ENCODE data around the gene CCR4. TPM values are rescaled to one million over a fixed set of nuclear protein-coding genes. Genes with fewer than 3 reads are reported as not detected.

CCR4 gene
- total and polyA plus RNA-seq, 2 of the 13 experiments (the other 11 are each of a cell fraction or from before 2014, with no cell fraction given), result 0.04 to 0.05 TPM

DNA sequence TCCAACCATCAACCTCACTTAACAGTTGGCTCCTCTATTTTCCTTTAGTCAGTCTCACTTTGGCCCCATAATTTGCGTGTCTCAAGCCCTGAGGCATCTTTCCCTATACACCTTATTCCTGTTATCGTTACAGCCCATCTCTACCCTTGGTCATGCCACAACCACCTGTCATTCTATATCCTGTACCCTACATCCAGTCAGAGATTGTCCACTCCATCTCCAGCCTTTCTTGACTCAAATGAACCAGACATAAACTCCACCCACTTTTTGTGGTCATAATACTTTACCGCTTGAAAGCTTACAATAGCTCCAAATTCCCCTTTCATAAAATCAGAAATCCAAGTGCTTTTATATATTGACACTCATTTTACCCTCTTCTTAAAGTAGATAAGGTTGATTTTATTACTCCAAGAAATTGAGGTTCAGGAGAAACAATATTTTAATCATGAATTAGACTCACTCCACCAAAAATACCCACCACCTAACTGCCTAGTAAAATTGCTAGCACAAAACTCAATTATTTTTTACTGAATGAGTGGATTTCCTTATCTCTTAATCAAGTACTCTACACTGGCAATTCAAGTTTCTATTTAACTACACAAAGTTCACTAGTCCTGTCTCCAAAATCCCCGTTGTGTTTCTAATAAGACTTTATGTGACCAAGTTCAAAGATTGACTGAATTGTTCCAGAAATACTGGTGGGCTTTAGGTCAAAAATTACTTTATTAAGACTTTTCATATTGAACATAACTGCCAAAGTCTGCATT lies 9.1 kb downstream of the CCR4 start:
- Histone ChIP-seq H3K79me2 (ENCODE audit: insufficient read depth, low read length) (no peaks in the 10 kb centered on the region), H3K27me3 (ENCODE audit: control insufficient read depth in 1 of 2, insufficient read depth in 2 of 2, low read length in 2 of 2) (no peaks in the 10 kb centered on the region), H3K4me2 (ENCODE audit: low read depth, low read length) (no peak overlapping the region), H3K9me3 (ENCODE audit: low read length) (peaks cover 7% of the 10 kb centered on the region), H3K4me3 (replicated peaks in 1 of 3; ENCODE audit: insufficient read depth in 1 of 3, low read depth in 2 of 3, low read length in 3 of 3) (no peak overlapping the region), H3K27ac (ENCODE audit: extremely low read length, insufficient read depth, low read length) (no peak overlapping the region), H3K9ac (ENCODE audit: insufficient read depth, low read depth, low read length) (no peak overlapping the region), H3K36me3 (replicated peaks in 1 of 2; ENCODE audit: control insufficient read depth in 1 of 2, insufficient read depth in 2 of 2, low read length in 2 of 2) (no peaks in the 10 kb centered on the region), H4K20me1 (ENCODE audit: insufficient read depth, low read length) (no peaks in the 10 kb centered on the region), H3K4me1 (ENCODE audit: insufficient read depth, low read length) (peaks cover 26% of the 10 kb centered on the region), H2AFZ (ENCODE audit: low read length) (no peak overlapping the region)
- FAIRE-seq (no peak), ATAC-seq (no peak), DNase-seq (ENCODE audit: low spot score) (no peak)
- in situ Hi-C loops (cut with HindIII; ENCODE audit: extremely low pct_ligation_motif_present, low pct_unique_long_range_greater_than_20kb) (loop anchor here (25.0 kb wide), 1 partner anchor 402 kb away; no protein-coding TSS in a partner anchor), intact Hi-C loops (cut with micrococcal nuclease; ENCODE audit: unreplicated experiment) (no loop called here)
- BruUV-seq (replicated peaks), result no TSS peak
- WGBS (ENCODE audit: low lambda C conversion rate), result 41% methylated on average over 4 of the region's 4 CpGs
- ChIA-PET CTCF (ENCODE audit: low intra/inter-chr PET ratio, low total read pairs) (no interaction called here), POLR2A (no interaction called here)
- TF ChIP-seq ZNF720 (CRISPR knock-in tag; IDR thresholded peaks at IDR 0.05) (no peak), ZNF652 (CRISPR knock-in tag; IDR thresholded peaks at IDR 0.05; ENCODE audit: borderline replicate concordance, low read depth) (no peak), ESRRA (CRISPR knock-in tag; IDR thresholded peaks at IDR 0.05; ENCODE audit: low read depth) (no peak), ZNF704 (CRISPR knock-in tag; IDR thresholded peaks at IDR 0.05; ENCODE audit: borderline replicate concordance) (no peak), ZNF672 (CRISPR knock-in tag; IDR thresholded peaks at IDR 0.05) (no peak), ELF3 (CRISPR knock-in tag; IDR thresholded peaks at IDR 0.05) (no peak)
- TF ChIP-seq, protein P1, sequence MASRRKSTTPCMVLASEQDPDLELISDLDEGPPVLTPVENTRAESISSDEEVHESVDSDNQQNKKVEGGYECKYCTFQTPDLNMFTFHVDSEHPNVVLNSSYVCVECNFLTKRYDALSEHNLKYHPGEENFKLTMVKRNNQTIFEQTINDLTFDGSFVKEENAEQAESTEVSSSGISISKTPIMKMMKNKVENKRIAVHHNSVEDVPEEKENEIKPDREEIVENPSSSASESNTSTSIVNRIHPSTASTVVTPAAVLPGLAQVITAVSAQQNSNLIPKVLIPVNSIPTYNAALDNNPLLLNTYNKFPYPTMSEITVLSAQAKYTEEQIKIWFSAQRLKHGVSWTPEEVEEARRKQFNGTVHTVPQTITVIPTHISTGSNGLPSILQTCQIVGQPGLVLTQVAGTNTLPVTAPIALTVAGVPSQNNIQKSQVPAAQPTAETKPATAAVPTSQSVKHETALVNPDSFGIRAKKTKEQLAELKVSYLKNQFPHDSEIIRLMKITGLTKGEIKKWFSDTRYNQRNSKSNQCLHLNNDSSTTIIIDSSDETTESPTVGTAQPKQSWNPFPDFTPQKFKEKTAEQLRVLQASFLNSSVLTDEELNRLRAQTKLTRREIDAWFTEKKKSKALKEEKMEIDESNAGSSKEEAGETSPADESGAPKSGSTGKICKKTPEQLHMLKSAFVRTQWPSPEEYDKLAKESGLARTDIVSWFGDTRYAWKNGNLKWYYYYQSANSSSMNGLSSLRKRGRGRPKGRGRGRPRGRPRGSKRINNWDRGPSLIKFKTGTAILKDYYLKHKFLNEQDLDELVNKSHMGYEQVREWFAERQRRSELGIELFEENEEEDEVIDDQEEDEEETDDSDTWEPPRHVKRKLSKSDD (CRISPR knock-in tag; IDR thresholded peaks at IDR 0.05; ENCODE audit: low read depth), result no peak

Data from HepG2 (cell line).